Stimulated activated CD4-positive, alpha-beta T cell treated with anti-CD3 and anti-CD28 coated beads, Interleukin-4, amount 100 ng/mL, for 4 hours (primary cell): ENCODE measurements around the gene RIMS1.

Source experiments
- DNase-seq, 2 experiments: peaks; one replicate each; pipeline ENCODE4 v3.0.0-alpha.2; 2020

Gene RIMS1

DNA sequence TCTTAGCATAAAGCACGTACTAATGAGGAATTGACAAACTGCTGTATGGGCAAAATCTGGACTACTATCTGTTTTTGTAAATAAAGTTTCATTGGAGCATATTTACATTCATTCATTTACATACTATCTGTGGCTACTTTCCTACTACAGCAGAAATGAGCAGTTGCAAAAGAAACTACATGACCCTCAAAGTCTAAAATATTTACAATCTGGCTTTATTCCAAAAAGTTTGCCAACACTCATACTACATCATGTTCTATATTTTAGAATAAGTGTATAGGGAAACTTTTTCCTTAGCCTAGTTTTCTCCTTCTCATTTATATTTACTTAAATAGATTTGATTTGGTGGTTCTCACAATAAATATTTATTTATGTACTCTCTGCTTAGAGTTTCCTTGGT is 208.2 kb downstream of the RIMS1 start:
- no peak for DNase-seq

DNA sequence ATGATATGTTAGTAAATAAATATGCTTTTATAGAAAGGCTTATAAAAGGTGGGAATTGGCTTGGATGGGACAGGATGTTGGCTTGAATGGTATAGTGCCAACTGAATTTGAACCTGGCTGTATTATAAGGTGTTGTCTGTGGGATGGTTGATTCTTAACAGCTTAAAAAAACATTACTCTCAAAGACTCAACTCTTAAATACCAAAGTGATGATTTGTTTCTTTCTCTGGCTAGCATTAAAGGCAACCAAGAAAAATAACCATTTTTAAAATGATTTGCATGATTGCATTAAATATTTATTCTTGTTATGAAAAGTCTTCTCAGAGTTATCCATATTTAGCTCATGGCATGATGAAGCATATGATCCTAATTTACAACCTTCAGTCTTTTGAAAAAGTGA is 216.2 kb downstream of the RIMS1 start:
- DNase-seq: no peak

DNA sequence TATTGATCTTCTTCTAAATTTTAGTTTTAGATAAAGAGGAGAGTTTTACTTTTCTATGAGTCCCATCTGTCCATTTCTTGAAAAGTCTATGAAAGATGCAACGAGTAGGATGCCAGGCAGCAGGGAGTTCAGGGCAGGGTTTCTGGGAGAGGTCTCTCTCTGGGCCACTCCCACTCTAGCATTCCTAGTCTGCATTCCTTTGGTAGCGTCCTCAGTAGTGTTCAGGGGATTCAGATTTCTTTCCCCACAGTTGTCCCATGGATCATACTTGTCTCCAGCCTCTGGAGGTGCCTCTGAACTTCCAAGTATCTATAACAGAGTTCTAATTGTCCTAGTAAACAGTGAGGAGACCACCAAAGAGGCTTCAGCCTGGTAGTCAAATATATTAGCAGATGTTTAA is 225.3 kb downstream of the RIMS1 start:
- DNase-seq: no peak

DNA sequence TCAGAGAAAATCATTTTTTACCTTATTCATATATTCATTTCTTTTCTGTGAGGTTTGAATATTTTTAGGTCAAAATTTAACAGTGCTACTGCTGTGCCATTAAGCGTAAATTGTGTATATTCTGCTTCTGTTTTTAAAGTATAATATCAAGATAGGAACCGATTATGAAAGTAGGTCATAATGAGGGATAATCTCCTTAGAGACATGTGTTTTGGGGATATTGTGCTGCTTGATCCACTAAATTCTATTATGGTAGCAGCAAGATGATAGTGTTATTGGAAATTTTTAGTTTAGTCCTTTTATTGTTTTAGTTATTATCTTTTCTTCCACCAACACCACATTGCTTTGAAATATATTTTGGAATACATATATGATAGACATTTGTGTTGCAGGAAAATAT is 244.0 kb downstream of the RIMS1 start:
- no peak for DNase-seq

DNA sequence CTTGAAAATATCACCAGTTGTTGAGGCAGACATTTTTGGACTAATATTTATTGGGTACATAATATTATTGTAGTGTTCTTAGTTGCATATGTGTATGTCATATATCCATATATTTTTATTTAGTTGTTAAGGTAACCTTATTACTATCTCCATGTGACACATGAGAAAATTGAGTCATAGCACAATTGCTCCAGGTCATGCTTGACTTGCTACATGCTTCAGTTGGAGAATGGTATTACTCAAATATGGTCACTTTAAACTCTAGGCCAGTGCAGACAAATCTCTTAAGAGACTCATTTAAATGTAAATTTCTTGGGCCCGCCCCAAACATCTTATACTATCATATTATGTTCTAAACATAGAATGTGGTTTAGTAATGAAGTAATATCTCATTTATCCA is 246.1 kb downstream of the RIMS1 start:
- no peak for DNase-seq

DNA sequence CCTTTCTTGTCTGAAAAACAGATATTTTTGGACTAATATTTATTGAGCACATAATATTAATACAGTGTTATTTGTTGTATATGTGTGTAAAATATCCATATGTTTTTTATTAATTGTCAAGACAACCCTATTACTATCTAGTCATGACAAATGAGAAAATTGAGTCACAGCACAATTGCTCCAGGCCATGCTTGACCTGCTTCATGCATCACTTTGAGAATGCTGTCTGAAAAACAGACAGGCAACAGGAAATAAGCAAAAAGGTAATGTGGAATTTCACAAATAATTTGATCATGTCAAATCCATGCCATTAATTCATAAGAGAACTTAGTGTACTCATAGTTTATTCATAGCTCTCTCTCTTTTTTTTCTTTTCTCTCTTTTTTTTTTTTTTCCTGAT is 246.5 kb downstream of the RIMS1 start:
- DNase-seq: no peak

DNA sequence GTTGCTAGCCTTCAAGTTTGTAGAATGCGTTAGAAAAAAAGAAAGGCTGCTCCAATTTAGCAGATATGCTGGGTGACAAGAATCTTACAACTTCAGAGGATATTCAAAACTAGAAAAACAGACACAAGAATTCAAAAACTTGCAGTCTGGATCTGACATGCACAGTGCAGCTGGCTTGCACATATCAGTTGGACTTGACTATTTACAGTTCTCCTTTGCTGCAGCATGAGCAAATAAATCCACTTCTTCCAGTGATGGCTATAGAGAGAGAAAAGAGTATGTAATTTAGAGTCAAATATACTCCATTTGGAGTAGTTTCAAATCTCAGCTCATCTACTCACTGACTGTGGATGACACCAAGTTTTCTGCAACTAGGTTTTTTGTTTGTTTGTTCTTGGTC is 247.0 kb downstream of the RIMS1 start:
- DNase-seq: no peak

DNA sequence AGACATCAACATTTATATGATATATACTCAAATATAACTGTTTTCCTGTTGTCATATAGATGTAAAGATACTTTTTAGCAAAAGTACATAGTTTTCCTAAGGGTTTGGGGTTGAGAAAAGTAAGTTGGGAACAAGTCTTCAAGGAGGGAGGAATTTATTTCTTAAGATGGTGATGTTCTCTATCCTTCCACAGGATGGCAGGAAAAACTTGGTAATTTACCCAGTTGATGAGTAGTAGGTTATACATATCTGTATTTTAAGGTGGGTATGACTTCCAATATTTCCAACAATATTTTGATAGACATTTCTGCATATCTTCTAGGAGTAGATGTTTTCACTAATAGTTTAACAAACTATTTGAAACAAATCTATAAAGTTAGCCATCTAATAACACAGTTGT is 254.4 kb downstream of the RIMS1 start:
- no peak for DNase-seq

DNA sequence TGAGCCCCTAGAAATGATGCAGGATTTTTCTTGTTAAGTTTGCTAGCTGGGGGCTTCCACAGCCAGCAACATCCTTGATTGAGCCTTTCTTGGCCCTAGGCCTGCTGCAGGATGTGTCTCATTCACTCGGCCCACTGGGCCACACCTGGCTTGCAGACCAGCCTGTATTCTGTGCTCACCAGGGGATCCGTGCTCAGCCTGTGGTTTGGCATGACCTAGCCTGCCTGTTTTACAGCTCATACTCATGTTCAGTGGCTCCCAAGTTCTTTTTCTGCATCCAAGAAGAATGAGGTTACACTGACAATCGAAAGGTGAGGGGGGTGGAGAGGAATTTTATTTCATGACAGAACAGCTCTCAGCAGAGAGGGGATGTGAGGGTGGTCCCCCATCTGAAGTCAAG is 263.4 kb downstream of the RIMS1 start:
- DNase-seq: no peak

DNA sequence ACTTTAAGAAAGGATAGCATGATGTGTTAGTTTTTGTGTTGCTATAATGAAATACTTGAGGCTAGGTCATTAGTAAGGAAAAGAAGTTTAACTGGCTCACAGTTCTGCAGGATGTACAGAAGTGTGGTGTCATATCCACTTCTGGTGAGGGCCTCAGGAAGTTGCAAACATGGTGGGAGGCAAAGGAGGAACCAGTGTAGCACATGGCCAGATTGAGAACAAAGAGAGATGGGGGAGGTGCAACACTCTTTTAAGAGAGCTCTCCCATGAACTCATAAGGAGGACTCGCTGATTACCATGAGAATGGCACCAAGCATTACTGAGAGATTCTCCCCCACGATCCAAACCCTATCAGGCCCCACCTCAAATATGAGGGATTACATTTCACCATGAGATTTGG is 265.4 kb downstream of the RIMS1 start:
- DNase-seq: no peak

DNA sequence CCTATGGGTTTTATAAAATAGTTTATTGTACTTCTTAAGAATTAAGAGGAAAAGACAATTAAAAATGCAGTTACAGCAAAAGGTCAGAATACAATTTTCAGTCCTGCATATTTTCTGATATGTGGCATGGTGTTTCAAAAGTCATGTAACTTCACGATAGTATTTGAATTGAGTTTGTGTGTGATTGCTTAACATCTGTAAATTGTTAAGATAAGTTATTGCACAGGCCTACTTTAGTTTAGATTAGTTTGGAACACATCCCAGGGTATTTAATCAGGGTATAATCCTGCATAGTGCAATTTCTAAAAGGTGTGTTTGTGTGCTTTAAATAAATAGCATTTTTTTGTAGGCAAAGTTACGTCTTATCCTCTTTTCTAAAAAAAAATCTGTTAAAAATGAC is 289.6 kb downstream of the RIMS1 start:
- no peak for DNase-seq

DNA sequence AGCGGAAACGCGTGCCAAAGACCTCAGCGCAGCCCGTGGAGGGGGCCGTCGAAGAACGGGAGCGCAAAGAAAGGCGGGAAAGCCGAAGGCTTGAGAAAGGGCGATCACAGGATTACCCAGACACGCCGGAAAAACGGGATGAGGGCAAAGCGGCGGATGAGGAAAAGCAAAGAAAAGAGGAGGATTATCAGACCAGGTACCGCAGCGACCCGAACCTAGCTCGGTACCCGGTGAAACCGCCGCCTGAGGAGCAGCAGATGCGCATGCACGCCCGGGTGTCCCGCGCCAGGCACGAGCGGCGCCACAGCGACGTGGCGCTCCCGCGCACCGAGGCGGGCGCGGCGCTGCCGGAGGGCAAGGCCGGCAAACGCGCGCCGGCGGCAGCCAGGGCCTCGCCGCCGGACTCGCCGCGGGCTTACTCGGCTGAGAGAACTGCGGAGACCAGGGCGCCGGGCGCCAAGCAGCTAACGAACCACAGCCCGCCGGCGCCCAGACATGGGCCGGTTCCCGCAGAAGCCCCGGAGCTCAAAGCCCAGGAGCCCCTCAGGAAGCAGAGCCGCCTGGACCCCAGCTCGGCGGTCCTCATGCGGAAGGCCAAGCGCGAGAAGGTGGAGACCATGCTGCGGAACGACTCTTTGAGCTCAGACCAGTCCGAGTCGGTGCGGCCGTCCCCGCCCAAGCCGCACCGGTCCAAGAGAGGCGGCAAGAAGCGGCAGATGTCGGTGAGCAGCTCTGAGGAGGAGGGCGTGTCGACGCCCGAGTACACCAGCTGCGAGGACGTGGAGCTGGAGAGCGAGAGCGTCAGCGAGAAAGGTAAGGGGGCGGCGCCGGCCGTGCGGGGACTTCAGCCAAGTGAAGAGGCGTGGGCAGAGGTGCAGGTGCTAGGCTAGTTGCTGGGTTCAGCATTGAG is 296.2 kb downstream of the RIMS1 start:
- no peak for DNase-seq

DNA sequence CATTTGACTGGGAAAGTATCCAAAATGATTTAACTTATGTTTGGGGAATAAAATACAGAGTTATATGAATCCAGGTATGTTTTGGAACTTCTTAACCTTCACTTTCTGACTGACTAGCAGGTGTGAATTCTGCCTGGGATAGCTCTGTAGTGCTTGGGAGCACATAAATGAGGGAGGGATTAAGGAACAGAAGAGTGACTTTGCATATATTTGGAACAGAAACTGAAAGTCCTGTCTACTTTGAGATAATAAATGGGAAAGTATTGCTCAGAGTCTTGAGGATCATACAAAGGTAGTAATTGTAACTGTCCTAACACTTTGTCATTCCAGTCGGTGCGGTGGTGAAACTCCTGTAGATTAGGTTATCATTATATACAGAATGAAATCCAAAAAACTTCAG is 317.6 kb downstream of the RIMS1 start:
- DNase-seq: no peak

DNA sequence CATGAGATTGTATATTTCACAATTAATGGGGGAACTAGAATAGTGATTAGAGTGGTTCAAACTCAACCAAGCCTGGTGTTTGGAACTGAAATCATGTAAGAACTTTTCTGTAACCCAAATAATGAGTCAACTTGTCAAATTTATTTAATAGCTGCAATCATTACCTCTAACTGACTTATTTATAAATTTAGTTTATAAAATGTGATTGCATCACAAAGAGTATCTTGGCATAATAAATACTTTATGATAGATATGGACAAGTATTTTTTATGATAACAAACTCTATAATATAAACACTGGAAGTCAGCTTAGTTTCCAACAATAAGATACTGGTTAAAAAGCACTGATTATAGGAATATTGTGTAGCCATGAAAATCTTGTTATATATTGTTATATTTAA is 319.1 kb downstream of the RIMS1 start:
- no peak for DNase-seq

DNA sequence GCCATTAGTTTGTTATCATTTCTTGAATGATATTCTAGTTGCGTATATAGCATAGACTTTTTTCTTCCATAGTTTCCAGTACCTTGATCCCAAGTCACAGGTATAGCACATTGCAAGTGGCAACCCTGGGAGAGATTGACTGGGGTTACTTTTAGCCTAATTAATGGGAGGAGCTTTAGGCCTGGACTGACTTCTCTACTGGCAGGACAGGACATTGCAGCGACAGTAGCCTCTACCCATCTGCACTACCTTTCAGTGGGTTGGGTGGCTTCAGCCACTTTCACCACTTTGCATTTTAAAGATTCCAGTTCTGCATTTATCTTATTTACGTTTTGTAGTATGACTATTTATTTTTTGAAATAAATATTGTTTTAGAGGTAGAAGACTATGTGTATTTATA is 320.3 kb downstream of the RIMS1 start:
- no peak for DNase-seq

DNA sequence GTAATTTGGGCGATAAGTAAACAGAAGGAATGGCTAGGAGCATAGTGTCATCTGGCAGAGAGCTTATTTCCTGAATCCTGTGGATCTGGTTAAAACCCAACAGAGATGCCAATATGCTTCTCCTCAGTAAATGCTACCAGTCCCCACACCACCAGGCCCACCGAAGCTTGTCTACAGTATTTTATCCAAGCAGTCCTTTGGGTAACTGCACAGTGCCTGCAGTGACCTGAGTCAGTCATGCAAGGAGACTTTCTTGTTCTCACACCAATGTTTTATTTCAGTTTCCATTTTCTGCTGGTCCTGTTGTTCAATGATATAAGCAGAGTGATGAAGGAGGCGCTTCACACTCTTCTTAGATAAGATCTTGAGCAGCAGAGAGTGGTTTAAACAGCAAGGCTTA is 326.3 kb downstream of the RIMS1 start:
- no peak for DNase-seq

DNA sequence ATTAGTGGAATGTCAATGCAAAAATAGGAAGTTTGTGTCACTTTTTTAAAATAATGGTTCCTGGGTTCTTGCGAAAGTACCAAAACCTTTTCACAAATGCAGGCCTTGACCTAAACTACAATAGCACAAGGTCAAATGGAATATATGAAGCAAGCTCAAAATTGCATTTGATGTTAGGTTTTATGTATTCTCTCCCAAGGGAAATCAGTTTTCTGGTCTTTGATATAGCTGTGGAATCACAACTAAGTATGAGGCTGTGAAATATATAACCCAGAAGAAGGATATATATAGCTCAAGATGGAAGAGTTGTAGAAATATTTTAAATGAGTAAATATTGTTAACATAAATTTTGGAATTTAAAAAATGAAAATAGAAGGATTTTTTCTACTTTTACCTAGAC is 327.3 kb downstream of the RIMS1 start:
- DNase-seq: no peak

DNA sequence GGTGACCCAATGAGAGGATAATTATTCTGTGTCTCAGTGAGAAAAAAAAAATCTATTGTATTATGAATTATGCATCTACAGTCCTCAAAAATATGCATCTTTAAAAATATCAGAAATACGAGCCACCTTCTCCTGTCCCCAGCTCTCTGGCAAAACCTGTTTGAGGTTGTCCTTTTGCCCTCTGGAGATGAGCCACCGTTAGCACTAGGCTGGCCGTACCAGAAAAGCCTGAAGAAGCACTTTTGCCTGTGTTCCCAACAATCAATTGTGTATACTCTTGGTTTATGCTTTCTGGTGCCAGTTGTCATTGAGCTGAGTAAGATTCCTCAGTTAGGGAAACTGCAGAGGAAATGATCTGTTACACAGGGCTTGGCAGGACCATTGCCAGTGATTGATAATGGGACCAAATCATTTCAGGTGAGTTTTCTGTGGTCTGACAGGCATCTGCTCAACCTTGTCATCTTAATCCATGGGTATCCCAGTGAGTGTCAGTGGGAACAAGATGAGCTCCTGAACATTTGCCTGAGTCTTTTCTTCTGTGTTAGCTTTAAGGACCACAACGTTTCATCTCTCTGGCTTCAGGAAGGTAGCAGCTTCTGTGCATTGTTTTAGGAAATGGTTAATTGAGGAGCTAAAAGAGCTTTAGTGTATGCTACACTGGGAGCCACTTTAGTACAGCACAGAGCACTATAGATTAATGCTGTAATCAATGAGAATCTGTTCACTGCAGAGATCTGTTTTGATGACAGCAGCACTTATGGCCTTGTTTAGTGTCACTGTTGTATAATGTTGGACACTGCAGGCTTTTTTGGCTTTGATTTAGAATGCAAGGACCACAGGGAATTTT is 330.1 kb downstream of the RIMS1 start:
- DNase-seq: no peak

DNA sequence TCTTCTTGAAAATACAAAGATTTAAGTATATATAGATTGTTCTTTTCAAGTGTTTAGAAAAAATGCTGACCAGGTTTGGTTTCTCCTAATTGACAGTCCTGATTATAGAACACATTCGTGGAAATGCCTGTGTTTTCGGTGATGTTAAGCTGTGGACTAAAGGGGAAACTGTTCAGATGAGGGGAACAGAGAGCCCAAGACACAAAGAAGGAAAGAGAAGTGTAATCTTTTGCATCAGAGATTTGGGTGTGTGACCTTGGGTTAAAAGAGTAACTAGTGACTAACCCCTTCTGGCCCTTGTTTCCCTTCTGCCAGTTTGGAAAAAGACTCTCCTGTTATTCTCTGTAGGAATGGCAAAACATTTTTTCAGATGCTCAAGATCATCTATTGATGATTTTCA is 331.3 kb downstream of the RIMS1 start:
- no peak for DNase-seq

DNA sequence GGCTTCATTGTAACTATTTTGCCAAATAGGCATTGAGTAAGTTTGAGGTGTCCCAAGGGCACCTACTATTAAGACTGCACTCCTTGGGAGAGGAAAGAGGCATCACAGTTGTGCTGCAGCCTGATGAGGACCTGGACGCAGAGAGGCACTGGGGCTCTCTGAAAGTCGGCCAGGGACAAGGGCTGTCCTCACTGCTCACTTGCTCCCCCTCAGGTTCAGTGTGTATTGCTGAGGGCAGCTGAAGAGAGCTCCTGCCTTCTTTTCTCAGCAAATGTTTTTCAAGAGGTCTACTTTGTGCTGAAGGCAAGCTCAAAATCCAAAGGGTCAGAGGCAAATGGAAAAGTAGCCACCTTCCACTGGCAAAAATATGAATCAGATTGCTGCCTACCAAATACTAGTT is 331.8 kb downstream of the RIMS1 start:
- no peak for DNase-seq

DNA sequence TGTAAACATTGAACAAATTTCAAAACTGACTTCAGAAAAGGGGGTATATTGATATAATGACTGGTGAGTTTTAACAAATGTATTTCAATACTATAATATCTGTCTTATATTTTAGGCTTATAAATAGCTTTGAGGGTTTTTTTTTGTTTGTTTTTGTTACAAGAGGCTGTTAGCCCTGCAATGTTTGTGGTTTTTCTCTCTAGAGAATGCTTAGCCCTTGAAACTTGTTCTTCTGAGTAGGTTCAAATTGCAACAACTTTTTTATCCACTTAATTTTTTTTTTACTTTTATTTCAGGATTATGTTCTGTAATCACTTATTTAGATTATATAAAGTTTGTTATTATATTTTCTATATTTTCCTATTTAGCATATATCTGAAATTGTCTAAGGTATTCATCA is 333.2 kb downstream of the RIMS1 start:
- DNase-seq: no peak

DNA sequence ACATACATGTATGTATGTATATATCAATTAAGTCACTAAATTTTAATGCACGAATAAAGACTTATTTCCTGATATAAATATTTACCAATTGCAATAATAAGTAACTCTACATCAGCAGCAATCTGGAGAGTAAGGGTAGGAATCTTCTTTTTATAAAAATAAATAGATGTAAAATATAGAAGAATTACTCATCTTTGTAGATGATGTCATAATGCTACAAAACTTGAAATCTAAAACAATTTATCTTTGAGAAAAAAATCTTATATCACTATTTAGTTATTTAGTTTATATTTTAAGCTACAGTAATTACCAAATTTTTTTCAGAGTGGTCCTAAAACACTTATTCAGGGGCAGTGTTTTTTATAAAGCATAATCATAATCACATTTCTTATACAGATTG is 351.7 kb downstream of the RIMS1 start:
- no peak for DNase-seq

DNA sequence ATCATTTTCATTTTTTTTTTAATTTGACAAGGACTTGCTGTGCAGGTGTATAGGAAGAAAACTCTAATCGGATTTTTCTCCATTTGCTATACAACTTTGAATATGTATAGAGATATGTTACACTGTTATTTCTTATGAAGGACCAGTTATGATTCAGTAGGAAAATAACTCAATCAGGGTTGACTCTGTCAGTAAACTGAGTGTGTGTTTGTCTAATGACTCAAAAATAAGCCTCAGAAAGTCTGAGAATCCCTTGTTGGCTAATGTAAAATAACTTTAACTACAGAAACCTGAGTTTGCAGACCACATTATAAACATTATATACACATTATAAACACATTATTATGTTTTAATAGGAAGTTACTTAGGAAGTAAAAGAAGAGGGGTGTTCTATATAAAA is 352.6 kb downstream of the RIMS1 start:
- DNase-seq: no peak

DNA sequence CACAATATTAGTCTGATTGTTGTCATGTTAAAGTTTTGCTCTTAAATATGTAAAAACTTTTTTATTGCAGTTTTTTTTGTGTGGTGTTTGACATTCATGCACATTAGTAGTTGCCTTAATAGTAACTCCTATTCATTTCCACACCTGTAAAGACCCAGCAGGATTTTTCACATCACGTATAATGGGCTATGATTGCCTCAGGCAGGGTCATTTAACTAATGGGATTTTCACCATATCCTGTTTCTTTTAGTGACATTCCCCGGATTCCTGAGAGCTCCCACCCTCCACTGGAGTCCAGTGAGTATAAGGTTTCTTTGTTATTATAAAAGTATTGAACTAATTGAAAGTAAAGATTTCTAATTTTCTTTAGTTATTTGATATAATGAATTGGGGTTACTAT is 359.2 kb downstream of the RIMS1 start:
- DNase-seq: no peak
